Suprapubic skin (tissue), 4 donors: Measurements from ENCODE around the gene ANXA7. TPM values are rescaled to one million over a fixed set of nuclear protein-coding genes. Genes with fewer than 3 reads are reported as not detected.

ENCODE experiments used
- DNase-seq, 2 donors: peaks; one replicate each; pipeline ENCODE4 v3.0.0-alpha.2; 2019; ENCODE audit warnings: low spot score in 2 of 2
- H3K27ac ChIP-seq: fragments of 200-600 bp; sonication (generic); one replicate; pipeline ENCODE4 v1.5.1; 2019
- H3K27me3 ChIP-seq: fragments of 200-600 bp; sonication (generic); one replicate; pipeline ENCODE4 v1.5.1; 2019
- H3K36me3 ChIP-seq: fragments of 200-600 bp; sonication (generic); one replicate; pipeline ENCODE4 v1.5.1; 2019
- H3K4me1 ChIP-seq: fragments of 200-600 bp; sonication (generic); one replicate; pipeline ENCODE4 v1.5.1; 2019
- H3K4me3 ChIP-seq: fragments of 200-600 bp; sonication (generic); one replicate; pipeline ENCODE4 v1.5.1; 2019; ENCODE audit warnings: mild to moderate bottlenecking
- H3K9me3 ChIP-seq: fragments of 200-600 bp; sonication (generic); one replicate; pipeline ENCODE4 v1.5.1; 2019
- EP300 ChIP-seq: sonication (generic); formaldehyde crosslinking; IDR thresholded peaks from one replicate; pipeline ENCODE4 v1.6.1; 2017; ENCODE audit warnings: antibody characterized with exemption
- POLR2A ChIP-seq, 2 donors: fragments of 450-650 bp; IDR thresholded peaks; one replicate each; pipeline ENCODE4 v1.6.1; 2017; ENCODE audit warnings: antibody characterized with exemption in 2 of 2, mild to moderate bottlenecking in 2 of 2, moderate library complexity in 2 of 2
- POLR2AphosphoS5 ChIP-seq, 3 donors: sonication (generic); formaldehyde crosslinking; IDR thresholded peaks; one replicate each; pipeline ENCODE4 v1.6.1; 2017; ENCODE audit warnings: antibody characterized with exemption in 3 of 3
- WGBS: methylation state at CpG from one replicate; pipeline ENCODE4 v1.1.5; 2018; 5-methylcytosine and 5-hydroxymethylcytosine counted together
- total RNA-seq, 4 donors: library from RNA; depleted of rRNA; stranded (reverse); fragments of >200 nt; gene quantifications; one replicate each; pipeline ENCODE4 v1.1.0, GENCODE V29; 2016
- TF ChIP-seq, protein P1 (sequence below), 2 donors: fragments of 200-600 bp in 1 of 2; fragments of 450-650 bp in 1 of 2; sonication (generic) in 1 of 2; IDR thresholded peaks; one replicate each; pipeline ENCODE4 v1.5.1; 2016 to 2019; ENCODE audit warnings: antibody characterized with exemption in 2 of 2, mild to moderate bottlenecking in 1 of 2, moderate library complexity in 1 of 2

ANXA7 gene
- total RNA-seq = 100 to 1,000 TPM in 2 of 4 donors, 10 to 100 TPM in 2; 93.5 to 153 (median 100) TPM

DNA sequence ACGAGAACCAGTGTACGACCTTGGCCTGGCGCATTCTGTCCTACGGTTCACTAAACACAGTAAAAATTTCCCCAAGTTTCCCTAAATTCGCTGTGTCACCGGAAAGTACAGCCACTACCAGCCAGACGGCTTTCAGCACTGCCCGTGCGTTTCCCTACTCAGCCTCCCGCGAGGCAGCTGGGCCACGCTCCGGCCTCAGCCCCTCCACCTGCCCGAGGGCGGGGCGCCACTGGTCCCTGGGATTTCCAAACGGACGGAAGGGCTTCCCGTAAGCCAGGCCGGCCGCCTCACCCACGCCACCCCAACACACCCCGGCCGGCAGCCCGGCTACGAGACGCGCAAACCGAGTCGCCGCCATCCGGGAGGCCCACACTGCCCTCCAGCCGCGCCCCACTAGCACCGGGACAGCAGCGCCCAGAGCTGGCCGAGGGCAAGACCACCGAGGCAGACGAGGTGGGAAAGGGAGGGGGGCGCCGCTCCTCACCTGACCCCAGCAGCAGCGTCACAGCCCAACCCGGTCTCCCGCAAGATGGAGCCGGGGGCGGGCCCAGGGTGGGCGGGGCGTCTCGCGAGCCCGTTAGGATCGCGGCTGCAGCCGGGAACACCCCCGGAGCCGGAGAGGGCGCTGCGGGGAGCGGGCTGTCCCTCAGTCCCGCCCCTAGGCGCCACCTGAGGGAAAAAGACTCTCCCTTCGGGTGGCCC lies at the start of gene ANXA7:
Gene ANXA7 (minus strand): TSS at position 531 of the 702 bp plus-strand sequence. CDS start 13,202 bp downstream, outside the sequence.
- 0% methylated on average over 59 of the region's 62 CpGs for WGBS

GRCh38 chr10:73460897-73461296 lies 47.0 kb upstream of the ANXA7 start:
- no peaks in the 10 kb centered on the region for H3K9me3 ChIP-seq
- H3K4me1 ChIP-seq = no peaks in the 10 kb centered on the region
- no peak overlapping the region for H3K4me3 ChIP-seq
- WGBS = 97% methylated on average over 4 of the region's 4 CpGs
- no peak overlapping the region for H3K27ac ChIP-seq
- H3K36me3 ChIP-seq = peaks cover 28% of the 10 kb centered on the region
- H3K27me3 ChIP-seq = no peaks in the 10 kb centered on the region
- no peak for DNase-seq
- TF ChIP-seq POLR2A (IDR thresholded peaks at IDR 0.05) (no peak), EP300 (no peak), POLR2AphosphoS5 (IDR thresholded peaks at IDR 0.05) (no peak)
- TF ChIP-seq, protein P1, sequence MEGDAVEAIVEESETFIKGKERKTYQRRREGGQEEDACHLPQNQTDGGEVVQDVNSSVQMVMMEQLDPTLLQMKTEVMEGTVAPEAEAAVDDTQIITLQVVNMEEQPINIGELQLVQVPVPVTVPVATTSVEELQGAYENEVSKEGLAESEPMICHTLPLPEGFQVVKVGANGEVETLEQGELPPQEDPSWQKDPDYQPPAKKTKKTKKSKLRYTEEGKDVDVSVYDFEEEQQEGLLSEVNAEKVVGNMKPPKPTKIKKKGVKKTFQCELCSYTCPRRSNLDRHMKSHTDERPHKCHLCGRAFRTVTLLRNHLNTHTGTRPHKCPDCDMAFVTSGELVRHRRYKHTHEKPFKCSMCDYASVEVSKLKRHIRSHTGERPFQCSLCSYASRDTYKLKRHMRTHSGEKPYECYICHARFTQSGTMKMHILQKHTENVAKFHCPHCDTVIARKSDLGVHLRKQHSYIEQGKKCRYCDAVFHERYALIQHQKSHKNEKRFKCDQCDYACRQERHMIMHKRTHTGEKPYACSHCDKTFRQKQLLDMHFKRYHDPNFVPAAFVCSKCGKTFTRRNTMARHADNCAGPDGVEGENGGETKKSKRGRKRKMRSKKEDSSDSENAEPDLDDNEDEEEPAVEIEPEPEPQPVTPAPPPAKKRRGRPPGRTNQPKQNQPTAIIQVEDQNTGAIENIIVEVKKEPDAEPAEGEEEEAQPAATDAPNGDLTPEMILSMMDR (IDR thresholded peaks at IDR 0.05) = no peak

More for the DNA sequence above, at the start of gene ANXA7:
- Histone ChIP-seq H3K27me3 (no peaks in the 10 kb centered on the region), H3K4me3 (peak within 1 kb of the TSS; percentile 100), H3K9me3 (no peaks in the 10 kb centered on the region), H3K36me3 (no peaks in the 10 kb centered on the region), H3K4me1 (peaks cover 26% of the 10 kb centered on the region), H3K27ac (peak within 1 kb of the TSS; percentile 99)
- DNase-seq = peak; percentile 95
- TF ChIP-seq EP300 (no peak), POLR2AphosphoS5 (IDR thresholded peaks at IDR 0.05) (peak; percentile 52 to 83 (median 77)), POLR2A (IDR thresholded peaks at IDR 0.05) (peak; percentile 12 to 87)
- TF ChIP-seq, protein P1 (IDR thresholded peaks at IDR 0.05) = peak in 1 of 2 donors; percentile 40

DNA sequence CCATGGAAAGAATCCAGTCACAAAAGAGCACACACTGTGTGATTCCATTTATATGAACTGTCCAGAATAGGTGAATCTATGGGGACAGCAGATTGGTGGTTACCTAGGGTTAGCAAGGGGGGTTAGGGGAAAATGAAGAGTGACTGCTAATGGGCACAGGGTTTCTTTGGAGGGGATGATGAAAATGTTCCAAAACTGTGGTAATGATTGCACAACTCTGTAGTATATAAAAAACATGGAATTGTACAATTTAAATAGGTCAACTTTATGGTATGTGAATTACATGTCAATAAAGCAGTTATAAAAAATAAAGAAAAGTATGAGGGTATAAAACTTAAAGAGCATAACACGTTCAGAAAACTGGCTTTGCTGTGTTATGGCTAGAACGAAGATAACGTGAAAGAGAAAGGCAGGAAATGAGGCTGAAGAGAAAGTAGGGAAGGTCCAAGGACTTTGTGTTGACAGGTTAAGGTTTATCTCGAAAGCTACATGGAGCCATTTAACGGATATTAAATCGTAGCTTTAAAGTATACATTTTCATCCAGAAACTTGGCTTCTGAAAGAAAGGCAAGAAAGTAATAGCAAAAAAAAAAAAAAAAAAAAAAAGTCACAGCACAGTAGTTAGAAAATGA lies 45.9 kb upstream of the ANXA7 start:
- 92% methylated on average over 6 of the region's 6 CpGs for WGBS
- Histone ChIP-seq H3K9me3 (no peaks in the 10 kb centered on the region), H3K27me3 (no peaks in the 10 kb centered on the region), H3K4me1 (no peaks in the 10 kb centered on the region), H3K27ac (no peak overlapping the region), H3K36me3 (peaks cover 20% of the 10 kb centered on the region), H3K4me3 (no peak overlapping the region)
- TF ChIP-seq EP300 = no peak
- no peak for DNase-seq

- TF ChIP-seq EP300 (no peak), POLR2AphosphoS5 (IDR thresholded peaks at IDR 0.05) (no peak), POLR2A (IDR thresholded peaks at IDR 0.05) (no peak)
- TF ChIP-seq, protein P1 (IDR thresholded peaks at IDR 0.05) = no peak
- Histone ChIP-seq H3K36me3 (peaks cover 33% of the 10 kb centered on the region), H3K9me3 (no peaks in the 10 kb centered on the region), H3K27ac (no peak overlapping the region), H3K27me3 (no peaks in the 10 kb centered on the region), H3K4me1 (no peaks in the 10 kb centered on the region), H3K4me3 (no peak overlapping the region)
- 91% methylated on average over 2 of the region's 2 CpGs for WGBS
- DNase-seq = no peak
These were observed 42.5 kb upstream of the ANXA7 start for GRCh38 chr10:73456187-73456890.

- Histone ChIP-seq H3K27ac (no peak overlapping the region), H3K36me3 (peaks cover 49% of the 10 kb centered on the region), H3K27me3 (no peaks in the 10 kb centered on the region), H3K4me1 (no peaks in the 10 kb centered on the region), H3K4me3 (no peak overlapping the region), H3K9me3 (no peaks in the 10 kb centered on the region)
- DNase-seq = no peak
- no peak for TF ChIP-seq POLR2AphosphoS5 (IDR thresholded peaks at IDR 0.05)
- TF ChIP-seq, protein P1 (IDR thresholded peaks at IDR 0.05) = no peak
- TF ChIP-seq EP300 = no peak
- TF ChIP-seq POLR2A (IDR thresholded peaks at IDR 0.05) = no peak
- WGBS = 85% methylated on average over 1 of the region's 1 CpG
These were observed 35.3 kb upstream of the ANXA7 start for GRCh38 chr10:73449113-73449512.
